ENCODE measurements around the gene CHST11. TPM values are rescaled to one million over a fixed set of nuclear protein-coding genes. Genes with fewer than 3 reads are reported as not detected.
A peak's percentile ranks its signal among the peaks of the same experiment; 100 is the strongest.

The CHST11 gene
- total RNA-seq, 1 donor from 2014 or later = 46.2 TPM

DNA sequence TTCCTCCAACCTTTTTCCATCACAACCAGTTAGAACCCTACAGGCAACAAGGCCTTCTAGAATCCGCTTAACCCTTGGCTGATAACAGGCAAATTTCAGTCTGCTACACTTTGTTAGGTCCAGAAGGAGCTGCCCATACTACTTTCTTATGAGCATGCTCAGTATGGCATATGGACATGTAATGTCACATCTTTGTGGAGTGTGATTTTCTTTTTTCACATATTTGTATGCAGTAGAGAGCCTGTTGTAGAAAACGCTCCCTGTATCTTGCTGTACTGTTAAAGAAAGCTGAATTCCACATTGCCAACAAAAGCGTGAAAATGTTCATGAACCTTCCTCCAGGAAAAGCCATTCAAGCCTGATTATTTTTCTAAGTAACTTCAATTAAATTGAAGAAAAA, 304.9 kb downstream of the CHST11 start:
- Histone ChIP-seq H3K4me1 (peaks cover 6% of the 10 kb centered on the region), H3K27me3 (ENCODE audit: low read depth) (no peaks in the 10 kb centered on the region), H3K36me3 (peaks cover 18% of the 10 kb centered on the region), H3K9me3 (no peaks in the 10 kb centered on the region), H3K27ac (no peak overlapping the region), H3K4me3 (no peak overlapping the region)
- ATAC-seq = no peak
- intact Hi-C loops (cut with DNase I) = no loop called here
- TF ChIP-seq, protein P1, sequence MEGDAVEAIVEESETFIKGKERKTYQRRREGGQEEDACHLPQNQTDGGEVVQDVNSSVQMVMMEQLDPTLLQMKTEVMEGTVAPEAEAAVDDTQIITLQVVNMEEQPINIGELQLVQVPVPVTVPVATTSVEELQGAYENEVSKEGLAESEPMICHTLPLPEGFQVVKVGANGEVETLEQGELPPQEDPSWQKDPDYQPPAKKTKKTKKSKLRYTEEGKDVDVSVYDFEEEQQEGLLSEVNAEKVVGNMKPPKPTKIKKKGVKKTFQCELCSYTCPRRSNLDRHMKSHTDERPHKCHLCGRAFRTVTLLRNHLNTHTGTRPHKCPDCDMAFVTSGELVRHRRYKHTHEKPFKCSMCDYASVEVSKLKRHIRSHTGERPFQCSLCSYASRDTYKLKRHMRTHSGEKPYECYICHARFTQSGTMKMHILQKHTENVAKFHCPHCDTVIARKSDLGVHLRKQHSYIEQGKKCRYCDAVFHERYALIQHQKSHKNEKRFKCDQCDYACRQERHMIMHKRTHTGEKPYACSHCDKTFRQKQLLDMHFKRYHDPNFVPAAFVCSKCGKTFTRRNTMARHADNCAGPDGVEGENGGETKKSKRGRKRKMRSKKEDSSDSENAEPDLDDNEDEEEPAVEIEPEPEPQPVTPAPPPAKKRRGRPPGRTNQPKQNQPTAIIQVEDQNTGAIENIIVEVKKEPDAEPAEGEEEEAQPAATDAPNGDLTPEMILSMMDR (IDR thresholded peaks at IDR 0.05) = no peak
- no peak for DNase-seq

DNA sequence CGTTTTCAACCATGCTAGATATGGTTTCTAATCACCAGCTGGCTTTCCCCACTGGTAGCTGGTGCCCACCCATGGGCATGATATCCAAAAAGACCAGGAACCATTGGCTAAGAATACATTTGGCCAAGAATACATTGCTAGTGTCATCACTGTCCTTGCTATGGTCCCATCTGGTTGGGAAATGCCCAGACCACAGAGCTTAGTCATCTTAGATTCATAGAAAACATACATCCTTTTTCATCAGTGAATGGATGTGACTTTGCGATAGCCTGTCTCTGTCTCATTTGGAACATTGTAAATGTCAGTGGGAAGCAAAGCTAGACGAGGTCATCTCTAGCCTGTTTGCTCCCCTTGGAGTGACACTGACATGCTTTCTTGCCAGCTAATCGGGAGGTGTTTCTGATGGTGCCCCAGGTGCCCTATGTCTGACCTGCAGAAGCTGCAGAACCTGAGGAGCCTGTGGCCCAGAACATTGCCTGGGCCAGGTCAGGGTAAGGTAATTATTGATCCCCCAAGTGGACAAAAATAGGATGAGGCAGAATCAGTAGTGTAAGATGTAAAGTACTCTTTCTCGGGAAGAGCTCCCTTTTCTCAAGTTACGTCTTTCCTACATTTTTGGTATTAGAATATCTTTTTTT, 306.5 kb downstream of the CHST11 start:
- Histone ChIP-seq H3K27ac (no peak overlapping the region), H3K4me3 (no peak overlapping the region), H3K27me3 (ENCODE audit: low read depth) (no peaks in the 10 kb centered on the region), H3K4me1 (peaks cover 6% of the 10 kb centered on the region), H3K36me3 (peaks cover 2% of the 10 kb centered on the region), H3K9me3 (no peaks in the 10 kb centered on the region)
- no peak for DNase-seq
- intact Hi-C loops (cut with DNase I) = no loop called here
- ATAC-seq = peak in 1 of 2 donors; percentile 26
- TF ChIP-seq, protein P1 (IDR thresholded peaks at IDR 0.05) = no peak

DNA sequence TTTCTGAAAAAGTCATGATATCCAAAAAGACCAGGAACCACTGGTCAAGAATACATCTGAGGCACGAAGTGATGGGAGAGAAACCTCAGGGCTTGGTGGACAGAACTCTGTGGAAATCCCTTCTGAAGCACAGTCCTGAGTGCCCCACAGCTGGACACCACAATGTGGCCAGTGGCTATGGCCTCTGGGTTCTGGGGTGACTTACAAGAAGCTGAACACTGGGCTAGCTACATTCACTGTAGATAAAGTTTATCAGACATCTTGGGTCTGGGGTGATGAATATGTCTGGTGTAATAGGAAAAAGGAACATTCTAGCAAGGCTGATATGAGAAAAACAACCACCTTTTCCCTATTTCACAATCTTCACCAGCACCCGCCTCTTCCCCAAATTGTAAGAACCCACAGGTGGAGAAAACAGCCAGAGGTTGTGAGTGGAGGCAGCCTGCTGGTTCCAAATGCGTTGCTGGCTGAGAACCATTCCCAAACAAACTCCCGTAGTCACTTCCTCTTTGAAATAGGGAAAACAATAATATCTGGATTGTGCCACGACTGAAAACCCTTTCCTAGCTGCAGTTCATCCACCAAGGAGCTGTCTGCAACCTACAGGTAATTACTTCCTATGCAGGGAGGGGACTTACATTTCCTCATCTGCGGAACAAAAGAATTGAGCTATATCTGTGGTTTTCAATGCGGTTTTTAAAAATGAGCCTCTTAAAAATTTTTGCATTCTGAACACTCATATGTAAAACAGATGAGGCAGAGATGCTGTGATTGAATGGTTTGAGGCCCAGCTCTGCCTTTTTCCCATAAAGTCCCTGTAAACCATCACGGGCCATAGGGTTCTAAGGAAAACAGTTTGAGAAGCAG, 307.7 kb downstream of the CHST11 start:
- H3K27ac ChIP-seq = no peak overlapping the region
- DNase-seq = no peak
- H3K36me3 ChIP-seq = no peaks in the 10 kb centered on the region
- peak in 1 of 2 donors; percentile 28 for ATAC-seq
- no peak overlapping the region for H3K4me3 ChIP-seq
- peaks cover 6% of the 10 kb centered on the region for H3K4me1 ChIP-seq
- no peaks in the 10 kb centered on the region for H3K27me3 ChIP-seq (ENCODE audit: low read depth)
- intact Hi-C loops (cut with DNase I) = no loop called here
- TF ChIP-seq, protein P1 (IDR thresholded peaks at IDR 0.05) = no peak
- H3K9me3 ChIP-seq = no peaks in the 10 kb centered on the region

DNA sequence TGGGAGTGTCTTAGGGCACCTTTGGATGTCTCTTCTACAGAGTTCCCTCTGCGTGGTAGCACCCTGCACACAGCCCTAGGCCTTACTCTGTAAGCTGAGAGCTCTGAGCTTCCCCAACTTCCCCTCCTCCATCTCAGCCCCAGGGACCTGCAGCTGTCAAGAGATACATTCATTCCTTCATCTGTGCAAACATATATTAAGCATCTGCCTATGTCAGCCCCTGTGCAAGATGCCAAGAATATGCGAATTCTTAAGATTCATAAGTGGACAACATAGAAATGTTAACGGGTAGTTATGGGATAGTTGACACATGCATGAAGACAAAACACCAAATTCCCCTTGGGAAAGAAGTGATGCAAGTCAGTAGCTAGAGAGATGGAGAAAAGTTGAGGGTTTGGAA, 310.5 kb downstream of the CHST11 start:
- Histone ChIP-seq H3K4me3 (no peak overlapping the region), H3K27ac (no peak overlapping the region), H3K9me3 (no peaks in the 10 kb centered on the region), H3K4me1 (peaks cover 6% of the 10 kb centered on the region), H3K27me3 (ENCODE audit: low read depth) (no peaks in the 10 kb centered on the region), H3K36me3 (no peaks in the 10 kb centered on the region)
- TF ChIP-seq, protein P1 (IDR thresholded peaks at IDR 0.05) = no peak
- intact Hi-C loops (cut with DNase I) = no loop called here
- no peak for ATAC-seq
- no peak for DNase-seq

DNA sequence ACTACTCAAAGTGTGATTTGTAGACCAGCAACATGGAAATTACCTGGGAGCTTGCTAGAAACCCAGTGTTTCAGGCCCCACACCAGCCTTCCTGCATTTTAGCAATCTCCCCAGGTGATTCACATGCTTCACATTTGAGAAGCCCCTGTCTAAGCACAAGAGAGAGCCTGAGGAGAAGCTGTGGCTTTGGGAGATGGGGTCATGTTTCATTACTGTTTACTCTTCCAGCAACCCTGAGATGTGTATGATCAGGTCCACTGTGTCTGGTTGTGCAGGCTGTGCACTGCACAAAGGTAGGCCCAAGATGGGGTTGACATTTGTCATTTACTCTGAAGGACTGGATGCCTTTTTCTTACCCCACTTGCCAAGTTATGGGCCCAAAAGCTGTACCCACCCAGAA, 311.3 kb downstream of the CHST11 start:
- H3K36me3 ChIP-seq = no peaks in the 10 kb centered on the region
- peaks cover 5% of the 10 kb centered on the region for H3K9me3 ChIP-seq
- TF ChIP-seq, protein P1 (IDR thresholded peaks at IDR 0.05) = no peak
- intact Hi-C loops (cut with DNase I) = no loop called here
- no peak for ATAC-seq
- H3K27ac ChIP-seq = no peak overlapping the region
- no peak for DNase-seq
- H3K4me3 ChIP-seq = no peak overlapping the region
- H3K27me3 ChIP-seq (ENCODE audit: low read depth) = no peaks in the 10 kb centered on the region
- H3K4me1 ChIP-seq = peaks cover 6% of the 10 kb centered on the region

All from lower lobe of right lung (tissue), 2 donors.